Activated CD4-positive, CD25-positive, alpha-beta regulatory T cell treated with anti-CD3 and anti-CD28 coated beads, Interleukin-2, amount 50 U/mL, for 24 hours (primary cell): ENCODE data around the gene LYPD6B.

ENCODE experiments used
- ATAC-seq, 2 donors: fragments of 150-1000 bp; cut with Tn5 transposase; one replicate each; pipeline ENCODE4 v1.10.0; 2021; ENCODE audit warnings: mild to moderate bottlenecking in 1 of 2, moderate library complexity in 1 of 2

Gene LYPD6B

DNA sequence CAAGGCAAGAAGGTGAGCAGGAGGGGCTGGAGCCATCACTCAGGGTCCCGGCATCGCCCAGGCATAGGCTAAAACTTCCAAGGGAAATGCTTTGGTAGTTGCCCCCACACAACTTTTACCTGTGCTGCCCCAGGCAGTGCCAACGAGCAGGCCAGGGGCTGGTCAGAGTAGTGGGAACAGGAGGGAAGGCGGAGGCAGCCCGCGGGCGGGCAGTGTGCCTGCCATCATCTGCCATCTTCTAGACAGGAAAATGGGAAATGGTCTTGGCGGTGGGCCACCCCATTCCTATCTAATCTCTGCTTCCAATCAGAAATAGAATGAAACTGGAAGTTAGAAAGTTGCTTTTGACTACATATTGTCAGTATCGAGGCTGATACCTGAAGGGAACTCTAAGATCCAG, 26.0 kb upstream of the LYPD6B start:
- ATAC-seq, result no peak

DNA sequence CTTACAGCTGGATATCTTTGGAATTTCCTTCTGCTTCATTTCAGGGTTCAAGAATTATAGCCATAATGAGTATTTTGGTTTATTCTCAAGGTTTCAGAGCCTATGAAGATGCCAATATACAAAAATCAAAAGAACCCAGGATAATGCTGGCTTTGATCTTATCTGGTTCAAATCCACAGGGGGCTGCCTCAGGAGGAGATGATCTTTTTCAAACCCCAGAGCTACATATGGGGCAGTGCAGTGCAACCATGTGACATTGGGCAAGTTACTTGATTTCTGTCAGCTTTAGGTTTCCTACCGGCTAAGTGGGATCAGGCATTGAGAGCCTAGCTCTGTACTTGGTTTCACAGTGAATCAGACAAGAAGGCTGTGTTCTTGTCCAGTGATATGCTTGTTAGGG, 23.0 kb upstream of the LYPD6B start:
- ATAC-seq, result no peak

DNA sequence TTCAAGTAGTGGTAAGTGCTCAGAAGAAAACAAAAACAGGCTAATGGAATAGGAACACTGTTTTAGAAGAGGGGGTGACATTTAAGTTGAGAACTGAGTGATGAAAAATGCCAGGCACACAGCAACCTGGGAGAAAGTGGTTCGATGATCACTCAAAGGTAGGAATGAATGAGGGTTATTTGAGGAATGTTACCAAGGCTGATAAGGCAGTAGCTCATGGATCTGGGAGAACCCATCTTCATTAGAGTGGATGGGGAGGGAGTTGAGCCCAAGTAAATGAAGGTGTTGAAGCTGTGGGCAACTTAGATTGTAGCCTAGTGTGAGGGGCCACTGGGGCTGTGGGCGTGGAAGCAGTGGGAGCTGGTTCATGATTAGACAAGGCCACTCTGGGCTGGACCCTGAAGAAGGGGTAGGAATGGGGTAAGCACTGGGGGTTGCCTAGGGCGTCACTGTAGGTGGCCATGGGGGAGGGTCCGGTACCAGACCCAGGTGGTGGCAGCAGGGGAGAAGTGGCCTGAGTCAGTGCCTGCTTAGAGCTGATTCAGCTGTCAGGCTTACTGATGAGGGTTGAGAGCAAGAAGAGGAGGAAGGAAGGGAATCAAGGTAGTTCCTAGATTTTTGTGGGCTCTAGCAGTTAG, 22.5 kb upstream of the LYPD6B start:
- ATAC-seq, result no peak

DNA sequence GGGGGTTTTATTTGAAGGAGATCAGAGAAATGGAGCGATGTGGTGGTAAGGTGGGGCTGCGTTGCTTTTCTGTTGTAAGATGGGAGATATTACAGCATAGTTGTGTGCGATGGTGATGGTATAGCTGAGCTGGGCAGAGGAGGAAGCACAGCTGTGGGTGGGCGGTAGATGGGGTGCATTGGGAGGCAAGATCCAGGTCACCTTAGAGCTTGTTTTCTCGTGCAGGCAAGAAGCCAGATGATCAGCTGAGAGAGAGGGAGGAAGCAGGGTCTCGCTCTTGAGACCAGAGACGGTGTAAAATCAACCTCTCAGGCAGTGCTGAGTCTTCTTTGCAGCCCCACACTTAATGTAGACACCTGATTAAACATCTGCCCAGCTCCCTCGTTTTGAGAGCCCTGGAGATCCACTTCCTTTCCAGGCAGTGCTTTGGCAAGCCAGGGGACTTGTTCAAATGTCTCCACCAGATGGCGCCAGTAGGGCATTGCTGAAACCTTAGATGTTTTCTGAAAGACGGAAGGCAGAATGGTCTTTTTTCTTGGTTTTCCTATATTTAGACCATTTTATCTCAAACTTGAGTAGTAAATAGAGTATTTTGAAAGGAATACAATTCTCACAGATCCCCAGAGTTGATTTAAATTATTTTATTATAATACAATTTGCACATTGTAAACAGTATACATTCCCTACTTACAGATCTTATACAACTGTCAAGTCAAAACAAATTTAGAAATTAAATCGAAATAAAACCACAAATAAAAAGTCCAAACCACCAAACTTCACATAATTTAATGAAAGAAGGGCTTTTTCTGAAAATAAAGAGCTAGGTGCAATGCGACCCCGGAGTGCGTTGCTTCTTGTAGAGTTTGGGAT, 21.1 kb upstream of the LYPD6B start:
- peak; percentile 36 to 63 for ATAC-seq

DNA sequence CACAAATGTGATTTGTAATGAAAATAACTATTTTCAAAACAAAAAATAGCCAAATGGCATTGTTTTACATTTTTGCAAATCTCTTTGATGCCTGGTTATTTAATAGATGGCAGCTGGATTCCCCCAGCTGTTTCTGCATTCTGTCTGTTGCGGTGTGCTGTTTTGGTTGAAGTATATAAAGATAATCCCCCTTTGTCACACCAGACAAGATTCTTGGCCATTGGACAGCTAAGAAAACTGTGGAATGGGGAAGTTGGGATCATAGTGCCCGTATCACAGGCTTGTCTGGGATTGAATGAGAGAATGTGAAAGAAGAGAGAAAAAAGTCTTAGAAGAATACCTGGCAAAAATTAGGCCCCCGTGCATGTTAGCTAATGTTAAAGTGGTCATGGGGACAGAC, 19.5 kb upstream of the LYPD6B start:
- ATAC-seq, result no peak

DNA sequence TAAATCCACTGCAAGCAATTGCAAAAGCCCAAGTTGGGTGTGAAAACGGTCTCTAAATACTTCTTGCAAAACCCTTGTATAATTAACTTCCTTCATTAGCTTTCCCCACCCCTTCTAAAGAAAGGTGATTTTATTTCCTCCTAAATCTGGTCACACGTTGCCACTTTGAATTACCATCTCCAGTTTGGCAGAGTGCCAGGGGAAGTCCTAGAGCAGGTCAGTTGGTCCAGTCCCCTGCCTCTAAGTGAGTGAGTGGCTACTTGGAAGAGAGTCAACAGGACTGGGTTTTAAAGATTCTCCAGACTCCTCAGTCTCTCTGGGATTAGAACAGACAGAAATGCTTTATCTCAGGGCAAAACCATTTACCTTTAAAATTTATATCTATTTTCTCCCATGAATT, 18.7 kb upstream of the LYPD6B start:
- ATAC-seq, result no peak

DNA sequence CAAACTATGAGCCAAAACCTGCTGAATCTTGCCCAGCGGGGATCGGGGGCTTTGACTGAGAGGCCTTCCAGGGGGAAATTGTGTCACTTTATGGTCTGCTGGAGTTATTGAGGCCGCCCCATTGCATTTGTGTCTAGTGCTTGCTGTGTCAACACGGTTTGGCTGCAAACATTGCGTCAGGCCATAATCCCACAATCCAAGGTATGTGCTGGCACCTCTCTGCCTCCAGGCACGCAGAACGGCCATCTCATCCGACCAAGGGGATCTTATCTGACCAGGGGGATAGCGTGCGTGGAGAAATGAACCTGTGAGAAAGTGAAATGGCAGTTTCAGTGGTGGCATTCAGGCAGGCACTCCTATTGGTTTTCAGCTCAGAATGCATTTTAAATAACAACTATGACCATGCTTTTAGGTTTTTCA, 18.1 kb upstream of the LYPD6B start:
- no peak for ATAC-seq

DNA sequence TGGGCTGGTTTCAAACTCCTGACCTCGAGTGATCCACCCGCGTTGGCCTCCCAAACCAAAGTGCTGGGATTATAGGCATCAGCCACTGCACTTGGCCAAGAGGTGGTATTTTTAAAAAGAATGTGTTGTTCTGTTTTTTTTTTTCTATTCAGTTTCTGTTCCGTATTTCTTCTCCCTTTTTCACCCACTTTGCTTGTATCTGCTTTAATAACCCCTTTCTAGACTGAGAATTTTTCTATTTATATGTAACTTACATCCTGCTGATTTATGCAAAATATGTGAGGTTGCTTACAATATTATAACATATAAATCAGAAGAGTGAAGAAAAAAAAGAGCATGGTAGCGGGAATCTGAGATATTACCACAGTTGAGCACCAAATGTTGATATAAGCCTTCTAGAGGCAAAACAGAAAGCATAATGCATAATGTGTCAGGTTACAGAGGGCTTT, 17.2 kb upstream of the LYPD6B start:
- no peak for ATAC-seq

DNA sequence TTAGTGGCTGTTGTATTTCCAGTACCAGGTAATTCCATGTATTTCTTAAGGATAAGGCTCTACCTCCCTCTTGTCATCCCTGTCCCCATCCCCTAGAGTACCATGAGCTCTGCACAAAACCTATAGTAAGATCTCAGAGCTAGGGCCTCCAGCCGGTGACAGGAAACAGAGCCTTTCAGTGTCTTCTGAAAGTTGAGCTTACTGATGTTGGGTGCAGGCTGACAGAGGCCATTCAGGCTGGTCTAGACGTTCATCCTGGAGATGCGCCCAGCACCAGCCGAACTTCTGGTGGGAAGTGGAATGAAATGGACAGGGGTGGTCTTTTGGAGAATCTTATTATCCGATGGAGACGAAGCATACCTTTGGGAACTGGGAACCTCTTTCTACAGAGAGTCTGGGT, 16.7 kb upstream of the LYPD6B start:
- no peak for ATAC-seq

DNA sequence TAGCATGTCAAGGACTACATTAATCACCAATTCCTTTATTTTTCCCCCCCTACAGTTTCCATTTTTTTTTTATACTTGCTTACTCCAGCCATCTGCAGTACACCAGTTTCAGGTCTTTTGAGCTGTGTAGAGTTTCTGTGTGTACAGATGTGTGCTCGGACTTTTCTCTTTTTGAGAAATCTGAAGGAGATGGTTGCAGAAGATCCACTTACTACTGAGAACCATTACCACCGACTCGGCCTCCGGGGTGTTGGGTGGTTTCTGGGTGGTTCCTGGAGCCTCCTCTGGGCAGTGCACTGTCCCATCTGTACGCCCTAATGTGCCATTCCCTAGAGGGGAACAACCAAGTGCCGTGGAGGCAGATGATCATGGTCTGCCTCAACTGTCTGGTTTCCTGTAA, 15.4 kb upstream of the LYPD6B start:
- ATAC-seq, result no peak

DNA sequence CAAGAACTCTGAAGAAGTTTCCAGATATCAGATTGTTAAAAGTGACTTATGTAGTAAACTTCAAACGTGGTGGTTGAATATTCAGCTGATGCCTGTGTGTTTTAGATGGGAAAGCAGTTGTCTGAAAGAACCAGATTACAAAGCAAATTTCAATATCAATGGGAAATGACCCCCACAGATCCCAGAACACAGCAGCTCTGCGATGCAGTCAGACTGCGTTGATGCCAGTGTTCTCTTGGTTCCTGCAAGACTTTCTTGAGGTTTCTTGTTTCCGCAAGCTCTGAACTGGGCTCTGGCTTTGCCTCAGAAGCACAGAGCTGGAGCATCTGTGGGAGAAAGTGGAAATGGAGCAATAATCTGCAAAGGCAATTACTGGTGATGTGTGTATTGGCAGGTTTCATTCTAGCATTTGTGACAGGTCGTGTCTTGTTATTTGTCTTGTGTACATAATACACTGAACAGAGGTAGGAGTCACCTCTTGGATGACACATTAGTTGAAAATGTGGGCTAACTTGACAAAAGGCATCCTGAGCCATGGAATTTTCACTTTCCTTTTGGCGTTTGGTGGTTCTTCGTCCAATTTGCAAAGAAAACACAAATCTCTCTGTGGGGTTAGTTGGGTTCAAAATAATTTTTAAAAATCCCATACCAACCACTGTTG, 10.8 kb upstream of the LYPD6B start:
- ATAC-seq, result no peak

DNA sequence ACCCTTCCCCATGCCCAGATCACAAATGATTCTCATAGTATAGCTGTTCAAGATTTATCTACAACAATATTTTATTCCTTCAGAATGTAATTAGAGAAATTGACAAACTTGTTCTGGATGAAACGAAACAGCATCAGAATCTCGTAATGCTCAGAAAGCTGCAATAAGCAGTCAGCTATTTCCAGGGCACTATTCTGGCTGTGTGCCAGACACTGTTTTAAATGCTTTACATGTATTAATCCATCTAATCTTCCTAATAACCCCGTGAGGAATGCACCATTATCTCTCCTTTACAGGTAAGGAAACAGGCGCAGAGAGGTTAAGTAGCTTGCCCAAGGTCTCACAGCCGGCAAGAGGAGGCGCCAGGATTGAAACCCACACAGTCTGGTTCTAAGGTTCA, 10.1 kb upstream of the LYPD6B start:
- ATAC-seq, result no peak

DNA sequence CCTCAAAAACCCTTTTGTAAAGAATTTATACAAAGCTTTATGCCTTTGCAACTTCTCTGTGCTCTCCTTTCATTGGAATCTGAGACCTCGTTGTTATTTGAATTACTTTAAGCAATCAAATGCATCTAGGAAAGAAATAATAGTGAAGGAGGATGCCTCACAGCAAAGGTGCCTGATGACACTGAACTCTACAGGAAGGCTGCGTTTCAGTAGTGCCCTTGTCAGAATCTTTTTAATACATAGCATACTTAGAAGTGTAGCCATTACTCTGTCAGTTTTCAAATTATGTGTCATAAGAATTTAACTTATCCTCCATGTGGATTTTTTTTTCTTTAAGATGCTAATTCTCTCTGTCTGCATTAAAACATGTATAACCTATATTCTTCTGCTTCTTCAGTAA, 9.6 kb upstream of the LYPD6B start:
- ATAC-seq, result no peak

DNA sequence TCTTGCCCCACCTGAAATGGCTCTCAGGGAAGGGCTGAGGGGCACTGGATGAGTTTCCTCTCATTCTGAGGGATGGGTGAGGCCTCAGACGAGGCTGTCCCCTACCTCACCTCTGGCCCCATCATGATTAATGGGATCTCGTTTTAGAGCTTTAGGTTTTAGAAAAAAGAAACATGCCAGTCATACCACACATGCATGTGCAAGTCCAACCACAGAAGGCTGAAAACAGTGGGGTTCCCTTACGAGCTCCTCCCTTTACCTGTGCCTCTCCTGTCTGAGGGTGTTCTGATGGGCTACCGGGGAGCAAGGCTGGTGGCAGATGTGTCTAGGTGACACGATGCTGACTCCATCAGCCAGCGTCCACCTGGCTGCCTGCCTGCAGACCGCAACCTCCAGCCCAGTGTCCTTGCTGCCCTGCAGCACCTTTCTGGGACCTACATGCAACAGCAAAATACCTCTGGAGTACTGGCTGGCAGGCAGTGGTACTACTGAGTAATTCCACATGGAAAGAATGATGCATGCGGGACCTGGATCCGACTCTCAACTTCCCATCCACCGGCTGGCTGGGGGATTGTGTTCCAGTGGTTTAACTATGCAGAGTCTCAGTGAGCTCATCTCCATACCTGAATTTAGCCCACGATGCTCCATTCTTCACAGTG, 9.1 kb upstream of the LYPD6B start:
- ATAC-seq, result no peak

DNA sequence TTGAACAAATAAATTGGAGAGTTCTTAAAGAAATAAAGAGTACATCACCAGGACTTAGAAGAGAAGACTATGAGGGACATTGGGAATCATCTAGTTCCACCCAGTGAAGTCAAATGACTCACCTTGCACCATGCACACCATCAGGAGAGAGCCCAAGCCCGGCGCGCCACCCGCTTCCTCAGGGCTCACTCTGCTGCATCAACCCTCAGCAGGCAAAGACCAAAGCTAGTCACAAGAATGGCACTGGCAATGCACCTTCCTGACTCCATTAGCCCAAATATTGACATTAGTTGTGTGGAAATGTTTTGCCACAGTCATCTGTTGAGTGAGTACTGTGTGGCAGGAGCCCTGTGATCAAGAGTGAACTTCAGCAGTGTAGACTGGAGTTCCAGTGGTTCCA, 7.1 kb upstream of the LYPD6B start:
- ATAC-seq, result no peak

DNA sequence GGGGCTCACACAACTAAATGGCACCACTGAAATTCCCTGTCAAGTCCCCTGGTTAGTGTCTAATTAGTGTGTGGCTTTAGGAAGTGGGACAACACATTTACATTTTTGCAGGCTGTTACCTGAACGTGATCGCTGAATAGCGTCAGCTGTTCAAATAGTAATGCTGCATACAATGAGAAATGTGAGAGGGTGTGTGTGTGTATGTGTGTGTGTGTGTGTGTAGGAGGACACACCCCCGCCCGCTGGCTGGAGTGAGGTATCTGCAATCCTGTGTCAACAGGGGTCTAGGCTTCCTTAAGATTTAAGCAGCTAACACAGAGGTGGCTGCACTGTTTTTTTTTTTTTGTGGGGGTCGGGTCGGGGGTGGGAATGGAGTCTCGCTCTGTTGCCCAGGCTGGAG, 4.8 kb upstream of the LYPD6B start:
- no peak for ATAC-seq

DNA sequence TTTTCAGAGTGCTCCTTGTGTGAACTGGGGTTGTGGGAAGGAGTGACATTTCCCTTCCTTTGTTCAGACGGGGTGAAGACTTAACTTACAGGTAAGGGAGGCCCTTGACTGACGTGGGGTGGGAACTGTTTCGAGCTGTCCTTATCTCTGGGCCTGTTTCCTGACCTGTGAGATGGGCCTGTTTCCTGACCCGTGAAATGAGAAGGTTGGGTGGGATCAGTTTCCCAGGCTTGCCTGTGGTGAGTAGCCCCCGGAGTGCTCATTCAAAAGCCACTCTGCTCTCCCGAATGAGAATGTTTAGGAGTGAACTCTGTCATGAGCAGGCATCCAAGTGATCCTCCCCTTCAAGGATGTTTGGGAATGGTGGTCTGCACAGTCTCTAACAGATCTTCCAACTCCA, 4.1 kb upstream of the LYPD6B start:
- no peak for ATAC-seq

DNA sequence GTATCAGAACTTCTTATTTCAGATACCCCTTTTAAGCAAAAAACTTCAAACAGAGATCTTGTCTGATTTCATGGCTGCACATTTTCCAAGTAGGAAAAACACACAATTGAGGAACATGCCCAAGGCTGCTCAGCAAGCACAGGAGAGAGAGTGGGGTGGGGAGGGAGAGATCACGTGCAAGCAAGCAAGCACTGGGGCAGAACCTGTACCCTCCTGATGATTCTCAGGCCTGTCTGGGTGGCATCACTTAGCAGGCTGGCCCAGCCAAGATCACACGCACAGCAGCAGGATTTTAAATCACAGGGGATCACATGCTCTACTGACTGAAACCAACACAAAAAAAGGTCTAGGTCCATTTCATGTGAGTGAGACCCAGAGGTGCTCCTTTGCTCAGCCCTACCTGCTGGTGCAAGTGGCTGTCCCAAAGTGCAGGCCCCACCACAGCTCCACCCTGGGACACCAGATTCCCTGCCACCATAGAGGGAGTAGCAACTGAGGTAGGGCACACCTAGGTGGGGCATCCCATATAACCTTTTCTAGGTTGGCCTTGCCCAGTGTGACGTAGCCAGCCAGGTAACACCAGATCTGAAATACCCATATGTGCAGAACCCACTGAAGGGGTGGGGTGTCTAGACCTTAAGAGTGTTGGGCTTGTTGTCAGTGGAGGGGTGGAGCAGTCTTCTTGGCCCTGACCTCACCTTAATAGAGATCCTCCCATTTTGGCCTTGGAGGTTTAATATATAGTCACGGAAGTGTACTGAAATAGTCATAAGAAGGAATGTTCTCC, 1.8 kb upstream of the LYPD6B start:
- ATAC-seq, result no peak

DNA sequence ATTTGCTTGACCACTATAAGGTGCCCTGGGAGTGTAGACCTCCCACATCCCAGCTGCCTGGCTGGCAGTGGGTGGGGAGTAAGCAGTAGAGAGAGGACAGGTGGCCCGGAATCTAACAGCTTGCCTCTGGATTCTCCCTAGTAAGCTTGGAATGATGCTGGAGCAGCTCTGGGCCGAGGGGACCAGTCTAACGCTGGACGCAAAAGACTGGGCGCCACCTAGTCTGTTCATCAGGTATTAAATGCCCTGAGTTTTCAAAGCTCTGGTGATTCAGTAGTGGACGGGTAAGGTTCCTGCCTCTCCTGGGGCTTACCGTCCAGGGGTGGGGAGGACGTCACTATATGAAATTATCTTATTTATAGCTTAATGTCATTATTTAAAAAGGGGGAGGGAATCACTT, 648 bp upstream of the LYPD6B start:
- ATAC-seq, result no peak

DNA sequence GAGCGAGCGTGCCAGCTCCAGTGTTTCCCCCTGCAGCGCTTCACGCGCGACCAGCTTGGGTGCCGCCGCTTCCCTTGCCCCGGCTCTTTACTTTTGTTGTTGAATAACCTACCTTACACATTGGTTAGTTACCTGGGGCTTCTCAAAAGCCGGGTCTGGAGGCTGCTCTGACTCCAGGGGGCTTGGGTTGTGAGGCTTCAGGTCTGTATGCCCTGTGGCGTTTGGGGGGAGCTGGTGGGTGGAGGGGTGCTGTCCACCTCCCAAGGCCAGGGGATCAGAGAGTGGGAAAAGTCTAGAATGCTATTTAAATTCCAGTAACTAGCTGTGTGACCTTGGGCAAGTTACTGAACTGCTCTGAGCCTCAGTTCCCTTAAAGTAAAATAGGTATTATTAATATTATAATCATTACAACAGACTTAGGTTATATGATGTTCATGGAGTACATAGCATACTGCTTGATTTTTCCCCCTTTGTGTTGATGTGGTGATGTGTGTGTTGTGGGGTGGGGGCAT, 770 bp downstream of the LYPD6B start:
- no peak for ATAC-seq

DNA sequence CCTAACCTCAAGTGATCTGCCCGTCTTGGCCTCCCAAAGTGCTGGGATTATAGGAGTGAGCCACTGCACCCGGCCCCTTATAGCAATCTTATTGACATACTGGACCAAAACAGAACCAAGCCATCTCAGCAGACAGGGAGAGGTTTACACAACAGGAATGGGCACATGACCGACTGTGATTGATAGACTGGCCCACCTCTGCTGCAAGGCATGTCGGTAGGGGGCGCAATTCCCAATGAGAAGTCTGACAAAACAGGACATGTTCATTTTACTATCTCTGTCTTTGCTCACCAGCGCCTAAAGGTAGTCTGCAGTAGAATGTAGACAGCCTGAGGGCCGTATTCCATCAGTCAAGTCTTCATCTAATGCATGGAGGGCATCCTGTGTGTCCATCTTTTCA, 2.0 kb downstream of the LYPD6B start:
- no peak for ATAC-seq

DNA sequence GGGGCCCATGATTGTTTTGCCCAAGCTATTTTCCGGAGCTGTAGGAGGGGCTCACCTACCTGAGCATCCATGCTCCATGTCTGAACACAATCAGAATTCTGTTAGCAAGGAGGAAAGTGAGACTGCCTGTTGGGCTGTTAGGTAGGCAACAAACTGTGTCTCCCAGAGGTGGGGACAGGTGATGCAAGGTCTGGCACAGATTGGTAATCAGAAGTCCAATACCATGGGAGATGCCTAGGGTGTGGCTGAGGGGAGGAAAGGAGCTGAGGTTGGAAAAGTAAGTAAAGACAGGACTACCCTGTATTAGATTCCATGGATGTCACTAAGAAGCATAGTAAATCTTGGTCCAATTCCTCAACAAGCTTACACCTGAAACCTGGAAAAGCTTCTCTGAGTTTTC, 3.0 kb downstream of the LYPD6B start:
- no peak for ATAC-seq
